Fibroblast of mammary gland (primary cell): ENCODE data around the gene PACRGL.

Experiments used
- DNase-seq: peaks from one replicate; pipeline ENCODE4 v3.0.0-alpha.2; 2010; ENCODE audit warnings: low read depth
- H3K4me3 ChIP-seq: 2 replicates; pipeline ENCODE4 v1.5.1; 2011; ENCODE audit warnings: low read depth, mild to moderate bottlenecking, low read length, moderate library complexity; ENCODE audit not compliant: control insufficient read depth
- CTCF ChIP-seq: conservative IDR thresholded peaks from 2 replicates; pipeline ENCODE4 v1.5.1; 2011; ENCODE audit warnings: low read depth, low read length, inconsistent platforms; ENCODE audit not compliant: control insufficient read depth, insufficient read depth

PACRGL gene

GRCh38 chr4:20683766-20684165 is 16.5 kb upstream of the PACRGL start:
- no peak overlapping the region for H3K4me3 ChIP-seq
- TF ChIP-seq CTCF: no peak
- DNase-seq: no peak

- peak; percentile 57 for TF ChIP-seq CTCF
- DNase-seq: peak; percentile 37
- no peak overlapping the region for H3K4me3 ChIP-seq
Measured at GRCh38 chr4:20684852-20685763, 15.2 kb upstream of the PACRGL start.

GRCh38 chr4:20687864-20688263 is 12.4 kb upstream of the PACRGL start:
- no peak overlapping the region for H3K4me3 ChIP-seq
- DNase-seq: peak; percentile 89
- no peak for TF ChIP-seq CTCF

GRCh38 chr4:20696815-20697214 is 3.4 kb upstream of the PACRGL start:
- TF ChIP-seq CTCF: no peak
- no peak overlapping the region for H3K4me3 ChIP-seq
- no peak for DNase-seq

GRCh38 chr4:20698382-20698781 is 1.9 kb upstream of the PACRGL start:
- TF ChIP-seq CTCF: no peak
- peak; percentile 36 for DNase-seq
- no peak overlapping the region for H3K4me3 ChIP-seq

- no peak overlapping the region for H3K4me3 ChIP-seq
- DNase-seq: no peak
Measured at GRCh38 chr4:20698820-20699219, 1.4 kb upstream of the PACRGL start.

More at GRCh38 chr4:20698820-20699219, 1.4 kb upstream of the PACRGL start:
- TF ChIP-seq CTCF: no peak
